Epithelial cell of proximal tubule (primary cell): ENCODE results near the gene RPE65. TPM values are rescaled to one million over a fixed set of nuclear protein-coding genes. Genes with fewer than 3 reads are reported as not detected.
A peak's percentile ranks its signal among the peaks of the same experiment; 100 is the strongest.

Source experiments
- DNase-seq: peaks from one replicate; pipeline ENCODE4 v3.0.0-alpha.2; 2011; ENCODE audit warnings: low read depth
- H3K4me3 ChIP-seq: 2 replicates; pipeline ENCODE4 v1.5.1; 2011; ENCODE audit warnings: low read depth, mild to moderate bottlenecking, low read length
- CTCF ChIP-seq: conservative IDR thresholded peaks from 2 replicates; pipeline ENCODE4 v1.5.1; 2012; ENCODE audit warnings: low read depth, mild to moderate bottlenecking, low read length
- total RNA-seq: library from RNA; depleted of rRNA; stranded (reverse); fragments of >200 nt; gene quantifications from 2 replicates; pipeline ENCODE4 v1.2.3, GENCODE V29; 2015

Gene RPE65
- total RNA-seq, 1 donor from 2014 or later: not detected

DNA sequence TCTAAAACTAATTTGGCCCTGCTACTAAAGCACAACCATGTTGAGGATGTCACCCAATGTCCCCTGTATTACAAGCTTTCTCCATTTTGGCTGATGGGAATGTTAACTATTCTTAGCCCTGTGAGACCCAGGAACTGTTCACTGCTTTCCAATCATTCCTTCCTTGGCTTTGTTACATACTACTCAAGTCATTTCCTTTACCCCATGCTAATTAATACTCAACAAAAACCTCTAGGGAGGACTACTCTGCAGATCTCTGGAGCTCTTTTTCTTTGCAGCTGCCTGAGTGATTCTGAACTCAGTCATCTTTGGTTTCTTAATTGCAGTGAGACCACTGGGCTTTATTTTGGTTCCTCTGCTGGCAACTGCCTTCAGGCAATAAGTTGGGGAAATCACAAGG is 23.3 kb upstream of the RPE65 start:
- TF ChIP-seq CTCF: no peak
- no peak overlapping the region for H3K4me3 ChIP-seq
- no peak for DNase-seq

DNA sequence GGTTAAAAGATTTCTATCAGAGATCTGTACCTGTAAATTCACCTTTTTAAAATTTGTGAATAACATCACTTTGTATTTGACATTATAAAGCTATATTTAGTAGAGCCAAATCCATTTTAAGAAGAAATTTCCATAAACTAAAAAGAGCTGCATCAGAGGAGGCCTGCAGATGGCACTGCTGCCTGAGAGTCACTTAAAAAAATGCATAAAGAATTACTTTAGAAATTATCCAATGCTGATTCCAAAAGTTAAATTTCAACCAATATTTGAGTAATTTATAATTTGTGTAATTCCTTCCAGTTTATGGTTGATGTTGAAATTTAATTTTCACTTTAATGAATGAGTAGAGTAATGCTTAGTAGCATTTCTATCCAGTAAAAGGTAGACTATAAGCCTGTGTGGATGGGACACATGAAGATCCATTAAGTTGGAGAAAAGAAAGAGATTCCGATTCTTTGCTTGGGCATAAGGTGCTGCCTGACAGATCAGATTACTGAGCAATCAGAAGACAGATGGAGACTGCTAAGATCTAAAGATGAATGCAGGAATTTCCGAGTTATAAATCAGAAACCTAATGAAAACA is 20.7 kb upstream of the RPE65 start:
- peak; percentile 82 for TF ChIP-seq CTCF
- no peak overlapping the region for H3K4me3 ChIP-seq
- DNase-seq: no peak

DNA sequence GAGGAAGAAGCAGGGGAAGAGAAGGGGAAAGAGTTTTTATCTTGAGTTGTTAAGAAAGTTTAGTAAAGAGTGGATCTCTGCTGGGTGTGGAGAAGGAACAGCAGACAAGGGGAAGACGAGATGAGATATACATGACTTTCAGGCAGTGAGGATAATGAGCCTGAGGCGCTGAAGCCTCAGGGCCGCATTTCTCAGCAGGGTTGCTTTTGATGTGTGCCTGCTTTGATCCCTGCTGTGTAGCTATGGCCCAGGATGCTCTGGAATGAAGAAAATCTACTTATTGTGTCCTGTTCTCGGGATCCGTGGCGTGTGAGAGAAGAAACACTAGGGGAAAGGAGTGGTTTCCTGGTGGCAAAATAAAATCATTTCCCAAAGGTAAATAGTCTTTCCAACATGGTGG is 15.1 kb upstream of the RPE65 start:
- H3K4me3 ChIP-seq: no peak overlapping the region
- DNase-seq: no peak
- no peak for TF ChIP-seq CTCF

DNA sequence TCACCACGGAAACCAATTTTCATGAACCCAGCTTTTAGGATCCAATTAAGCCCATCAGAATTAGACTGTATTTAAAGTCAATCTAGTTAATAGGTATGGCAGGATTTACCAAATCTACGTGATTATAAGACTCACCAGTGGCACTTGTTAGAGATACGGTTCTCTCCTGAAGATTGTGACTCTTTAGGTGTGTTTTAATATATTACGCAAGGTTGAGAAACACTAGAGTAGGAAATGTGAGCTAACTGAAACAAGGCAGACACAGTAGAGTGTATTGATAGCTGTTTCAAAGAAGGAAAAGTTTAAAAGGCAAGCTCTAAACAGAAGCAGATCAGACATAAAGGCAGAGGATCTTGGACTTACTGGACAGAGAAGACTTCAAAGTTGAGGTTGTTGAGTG is 11.2 kb upstream of the RPE65 start:
- H3K4me3 ChIP-seq: no peak overlapping the region
- no peak for DNase-seq
- no peak for TF ChIP-seq CTCF

DNA sequence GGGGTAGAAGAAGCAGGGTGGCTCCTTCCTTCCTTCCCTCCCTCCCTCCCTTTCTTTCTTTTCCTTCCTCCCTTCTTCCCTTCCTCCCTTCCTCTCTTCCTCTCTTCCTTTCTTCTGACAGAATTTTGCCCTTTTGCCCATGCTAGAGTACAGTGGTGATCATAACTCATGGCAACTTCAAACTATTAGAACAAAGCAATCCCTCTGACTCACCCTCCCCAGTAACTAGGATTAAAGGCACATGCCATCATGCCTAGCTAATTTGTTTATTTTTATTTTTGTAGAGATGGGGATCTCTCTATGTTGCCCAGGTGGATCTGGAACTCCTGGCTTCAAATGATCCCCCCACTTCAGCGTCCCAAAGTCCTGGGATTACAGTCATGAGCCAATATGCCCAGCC is 10.0 kb upstream of the RPE65 start:
- no peak for TF ChIP-seq CTCF
- H3K4me3 ChIP-seq: no peak overlapping the region
- DNase-seq: peak; percentile 18

DNA sequence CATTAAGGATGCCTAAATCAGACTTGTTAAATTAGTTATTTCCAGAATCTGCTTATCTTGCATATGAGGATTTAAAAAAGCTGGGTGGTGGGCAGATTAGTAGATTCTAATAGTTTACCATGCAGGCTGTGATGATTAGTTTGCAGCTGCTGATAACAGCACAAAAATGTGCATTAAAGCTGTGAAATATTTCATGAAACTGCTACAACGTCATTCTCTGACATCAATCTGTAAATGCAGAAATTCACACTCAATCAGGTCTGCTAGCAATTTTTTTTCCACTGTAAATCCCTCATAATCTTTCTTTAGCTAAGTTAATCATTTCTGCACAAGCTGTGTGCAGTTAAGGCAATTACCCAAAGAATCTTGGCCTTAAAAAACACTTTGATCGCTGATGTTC is 9.3 kb upstream of the RPE65 start:
- H3K4me3 ChIP-seq: no peak overlapping the region
- DNase-seq: no peak
- TF ChIP-seq CTCF: no peak

DNA sequence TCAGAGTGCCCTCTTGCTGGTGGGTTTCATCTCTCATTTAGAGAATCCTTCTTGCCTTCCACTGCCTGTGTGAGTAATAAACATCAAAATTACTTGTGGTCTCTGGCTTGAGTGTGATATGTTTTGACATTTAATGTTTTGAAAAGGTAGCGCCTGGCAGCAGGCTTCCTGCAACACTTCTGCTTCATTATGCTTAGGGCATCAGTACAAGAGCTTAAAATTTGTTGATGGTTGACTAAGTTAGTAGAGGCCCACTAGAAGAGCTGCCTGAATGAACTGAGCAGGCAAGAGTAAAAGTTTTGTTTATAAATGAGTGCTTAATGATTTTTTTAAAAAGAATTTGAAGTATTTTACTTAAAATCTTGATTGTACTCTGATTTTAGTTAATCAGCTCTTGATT is 6.4 kb upstream of the RPE65 start:
- no peak overlapping the region for H3K4me3 ChIP-seq
- no peak for DNase-seq
- TF ChIP-seq CTCF: no peak
